SK-MEL-5 (cell line): Measurements from ENCODE around the gene ANKS1A. TPM values are rescaled to one million over a fixed set of nuclear protein-coding genes. Genes with fewer than 3 reads are reported as not detected.

Experiments
- DNase-seq: peaks from one replicate; pipeline ENCODE4 v3.0.0-alpha.2; 2016; ENCODE audit warnings: low read depth, low spot score
- in situ Hi-C: cut with HindIII; loops from 2 replicates; pipeline ENCODE4 v1.10.0; 2016; ENCODE audit warnings: low sequenced_read_pairs, high pct_unique_total_duplicates, low pct_unique_long_range_greater_than_20kb
- total RNA-seq: library from RNA; depleted of rRNA; stranded (reverse); fragments of >200 nt; shearing (Covaris generic); gene quantifications from 2 replicates; pipeline ENCODE4 v1.2.3, GENCODE V29; 2014

The ANKS1A gene
- total RNA-seq, 1 experiment from 2014 or later = 13.6 TPM

DNA sequence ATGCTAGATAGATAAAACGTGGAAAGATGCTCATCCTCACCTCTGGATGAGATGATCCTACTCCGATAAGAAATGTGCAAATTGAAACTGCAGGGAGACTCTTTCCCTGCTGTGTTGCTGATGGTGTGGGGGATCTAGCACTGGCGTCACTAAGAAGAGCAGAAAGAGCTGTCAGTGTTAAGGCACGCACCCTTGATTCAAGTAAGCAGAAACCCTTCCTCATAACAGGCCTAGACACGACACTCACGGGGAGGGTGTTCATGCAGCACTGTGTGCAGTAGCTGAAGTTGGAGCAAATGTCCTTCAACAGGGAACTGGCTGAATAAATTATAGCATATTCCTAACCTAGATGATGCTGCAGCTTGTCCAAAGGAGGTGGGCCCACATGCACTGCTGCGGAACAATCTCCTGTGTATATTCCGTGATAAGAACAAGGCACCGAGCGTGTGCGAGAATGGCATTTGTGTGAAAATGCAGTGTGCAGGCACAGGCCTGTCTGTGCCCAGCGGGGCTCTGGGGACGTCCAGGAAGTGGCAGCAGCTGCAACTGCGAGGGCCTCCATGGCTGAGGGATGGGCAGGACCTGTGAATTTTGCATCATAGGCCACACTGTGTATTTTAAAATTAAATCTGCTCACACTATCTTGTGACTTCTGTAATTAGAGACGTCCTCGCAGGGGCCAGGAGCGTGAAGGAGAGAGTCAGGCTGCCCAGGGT, 188.1 kb downstream of the ANKS1A start:
- in situ Hi-C loops = no loop called here
- DNase-seq = no peak

DNA sequence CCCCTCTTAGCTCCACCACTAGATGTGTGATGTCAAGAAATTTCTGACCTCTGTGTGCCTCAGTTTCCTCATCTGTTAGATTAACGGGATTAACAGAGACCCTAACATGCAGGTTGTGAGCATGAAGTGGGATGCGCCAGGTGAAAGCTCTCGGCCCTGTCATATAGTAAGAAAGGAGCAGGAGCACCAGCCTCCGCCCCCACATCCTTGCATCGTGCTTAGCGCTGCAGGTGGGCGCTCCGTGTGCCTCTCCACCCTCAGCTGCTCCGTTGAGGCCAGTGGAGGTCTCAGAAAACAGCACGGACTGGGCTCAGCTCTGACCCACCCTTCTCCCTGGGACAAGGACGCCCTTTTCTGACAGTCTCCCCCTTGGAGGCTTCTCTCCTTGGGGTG, 188.7 kb downstream of the ANKS1A start:
- in situ Hi-C loops = no loop called here
- DNase-seq = no peak

DNA sequence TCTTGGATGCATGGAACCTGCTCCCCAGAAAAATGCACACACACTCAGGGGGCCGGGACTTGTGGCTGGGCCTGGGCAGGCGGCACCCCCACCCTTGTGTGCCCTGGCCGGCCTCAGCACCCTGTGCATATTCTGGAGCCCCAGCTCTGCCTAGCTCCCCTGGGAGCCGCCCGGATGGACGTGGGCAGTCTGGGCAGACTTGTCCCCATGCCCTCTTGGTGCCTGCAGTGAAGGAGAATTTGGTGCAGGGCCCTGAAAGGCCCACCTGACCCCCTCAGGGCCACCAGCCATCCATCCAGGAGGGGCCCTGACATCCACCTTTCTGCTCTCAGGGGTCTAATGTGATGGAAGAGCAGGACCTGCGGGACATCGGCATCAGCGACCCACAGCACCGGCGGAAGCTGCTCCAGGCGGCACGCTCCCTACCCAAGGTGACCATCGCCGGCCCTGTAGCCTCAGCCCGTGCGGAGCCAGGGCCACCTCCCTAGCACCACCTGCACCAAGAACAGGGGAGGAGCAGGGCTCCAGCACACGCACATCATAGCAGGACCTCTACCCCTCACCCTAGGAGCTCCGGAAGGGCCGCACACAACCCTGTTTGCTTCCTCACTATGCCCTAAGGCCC, 189.3 kb downstream of the ANKS1A start:
- no peak for DNase-seq
- in situ Hi-C loops = no loop called here

DNA sequence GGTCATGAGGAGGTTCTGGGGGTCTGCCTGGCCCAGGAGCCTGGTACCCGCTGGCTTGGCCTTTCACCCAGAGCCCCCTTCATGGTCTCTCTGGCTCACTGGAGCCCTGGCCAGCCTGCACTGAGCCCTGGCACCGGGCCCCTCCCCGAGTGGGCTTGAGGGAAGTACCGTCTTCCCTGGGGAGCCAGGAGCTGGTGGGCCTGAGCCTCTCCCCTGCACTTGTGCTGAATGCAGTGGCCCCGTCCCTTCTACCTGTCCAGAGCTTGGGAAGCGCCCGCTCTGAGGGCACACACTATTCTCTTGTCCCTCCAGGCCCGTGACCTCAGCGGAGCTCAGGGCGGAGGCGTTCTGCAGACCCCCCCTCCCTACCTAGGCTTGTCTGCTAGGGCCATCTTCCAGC, 189.8 kb downstream of the ANKS1A start:
- no peak for DNase-seq
- in situ Hi-C loops = no loop called here

DNA sequence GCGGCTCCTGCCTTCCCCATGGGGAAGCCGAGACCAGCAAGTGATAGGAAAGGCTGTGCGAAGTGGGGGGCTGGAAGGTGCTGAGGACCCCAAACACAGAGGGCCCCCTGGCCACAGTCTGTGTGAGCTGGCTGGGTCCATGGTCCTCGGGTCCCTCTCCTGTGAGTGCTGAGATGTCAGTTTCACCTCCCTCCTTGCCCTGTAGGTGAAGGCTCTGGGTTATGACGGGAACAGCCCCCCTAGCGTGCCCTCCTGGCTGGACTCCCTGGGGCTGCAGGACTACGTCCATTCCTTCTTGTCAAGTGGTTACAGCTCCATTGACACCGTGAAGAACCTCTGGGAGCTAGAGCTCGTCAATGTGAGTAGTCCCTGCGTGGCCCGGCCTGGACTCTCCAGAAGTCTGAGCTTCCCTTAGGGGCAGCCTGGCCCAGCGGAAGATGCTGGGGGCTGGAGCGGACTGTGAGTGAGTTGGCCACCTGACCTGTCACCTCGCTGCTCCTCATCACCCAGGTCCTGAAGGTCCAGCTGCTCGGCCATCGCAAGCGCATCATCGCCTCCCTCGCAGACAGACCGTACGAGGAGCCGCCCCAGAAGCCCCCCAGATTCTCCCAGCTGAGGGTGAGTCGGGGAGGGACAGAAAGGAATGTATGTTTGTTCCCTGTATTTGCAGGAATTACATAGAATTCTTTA, 190.4 kb downstream of the ANKS1A start:
- no peak for DNase-seq
- in situ Hi-C loops = no loop called here

DNA sequence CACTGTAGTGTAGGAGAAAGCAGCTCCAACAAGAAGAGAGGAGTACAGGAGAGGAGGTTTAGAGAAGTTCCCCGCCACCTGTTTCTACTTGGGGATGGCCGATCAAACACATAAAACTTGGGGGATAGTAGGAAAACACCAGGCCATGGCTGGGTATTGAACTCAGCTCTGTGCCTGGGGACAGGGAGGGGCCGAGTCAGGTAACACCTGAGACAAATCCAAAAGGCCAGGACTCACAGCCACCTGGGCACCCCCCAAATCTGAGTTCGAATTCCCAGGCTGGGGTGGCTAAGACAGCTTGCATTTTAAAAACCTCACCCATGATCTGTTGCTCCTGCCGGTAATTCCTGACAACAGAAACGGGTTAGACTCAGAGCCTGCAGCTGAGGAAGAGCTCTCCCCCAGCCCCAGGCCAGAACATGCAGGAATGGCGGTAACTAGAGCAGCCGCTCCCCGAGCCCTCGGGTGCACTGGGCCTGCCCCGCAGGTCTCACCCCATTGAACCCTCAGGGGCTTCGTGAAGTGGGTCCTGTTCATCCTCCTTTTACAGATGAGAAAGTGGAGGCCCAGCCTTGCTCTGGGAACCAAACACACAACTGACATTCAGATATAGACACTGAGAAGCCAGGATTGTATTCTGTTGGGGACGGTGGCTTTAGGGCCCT, 191.1 kb downstream of the ANKS1A start:
- DNase-seq = no peak
- in situ Hi-C loops = no loop called here

DNA sequence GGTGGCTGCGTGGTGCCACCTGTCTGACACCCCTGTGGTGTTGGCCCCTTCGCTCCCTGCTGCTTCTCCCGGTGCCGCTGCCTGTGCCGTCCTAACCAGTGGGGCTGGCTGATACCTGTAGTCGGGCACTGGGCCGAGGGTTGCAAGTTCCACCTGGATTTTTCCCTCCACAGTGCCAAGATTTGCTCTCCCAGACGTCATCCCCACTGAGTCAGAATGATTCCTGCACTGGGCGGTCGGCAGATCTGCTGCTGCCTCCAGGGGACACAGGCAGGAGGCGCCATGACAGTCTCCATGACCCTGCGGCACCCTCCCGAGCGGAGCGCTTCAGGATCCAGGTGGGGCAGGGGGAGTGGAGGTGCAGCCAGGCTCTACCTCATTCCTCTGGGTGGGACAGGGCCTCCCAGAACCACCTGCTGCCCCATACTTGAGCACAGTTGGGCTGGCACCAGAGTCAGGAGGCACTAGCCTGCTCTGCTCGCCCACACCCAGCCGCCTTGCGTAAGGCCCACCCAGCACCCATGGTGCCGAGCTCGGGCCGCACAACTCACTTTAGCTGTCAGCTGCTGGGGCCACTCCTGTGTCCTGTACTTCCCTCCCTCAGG, 191.9 kb downstream of the ANKS1A start:
- no peak for DNase-seq
- in situ Hi-C loops = no loop called here

DNA sequence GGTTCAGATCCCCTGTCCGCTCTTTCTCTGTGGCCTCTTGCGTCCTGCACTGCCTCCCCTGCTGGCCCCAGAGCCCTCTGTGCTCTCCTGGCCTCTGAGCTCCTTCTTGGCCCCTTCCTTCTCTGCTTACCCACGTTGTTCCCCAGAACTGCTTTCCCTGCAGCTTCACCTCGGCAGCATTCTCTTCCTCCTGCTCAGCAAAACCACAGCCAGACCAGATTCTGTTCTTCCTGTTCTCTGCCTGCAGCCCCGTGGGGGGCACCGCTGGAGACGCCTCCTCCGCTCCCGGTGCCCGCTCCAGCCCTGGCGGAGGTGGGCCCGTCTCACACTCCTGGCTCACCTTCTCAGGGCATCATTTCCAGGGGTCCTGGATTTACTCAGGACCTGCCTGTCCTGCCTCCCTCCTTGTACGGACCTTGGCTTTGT, 192.4 kb downstream of the ANKS1A start:
- in situ Hi-C loops = no loop called here
- no peak for DNase-seq

DNA sequence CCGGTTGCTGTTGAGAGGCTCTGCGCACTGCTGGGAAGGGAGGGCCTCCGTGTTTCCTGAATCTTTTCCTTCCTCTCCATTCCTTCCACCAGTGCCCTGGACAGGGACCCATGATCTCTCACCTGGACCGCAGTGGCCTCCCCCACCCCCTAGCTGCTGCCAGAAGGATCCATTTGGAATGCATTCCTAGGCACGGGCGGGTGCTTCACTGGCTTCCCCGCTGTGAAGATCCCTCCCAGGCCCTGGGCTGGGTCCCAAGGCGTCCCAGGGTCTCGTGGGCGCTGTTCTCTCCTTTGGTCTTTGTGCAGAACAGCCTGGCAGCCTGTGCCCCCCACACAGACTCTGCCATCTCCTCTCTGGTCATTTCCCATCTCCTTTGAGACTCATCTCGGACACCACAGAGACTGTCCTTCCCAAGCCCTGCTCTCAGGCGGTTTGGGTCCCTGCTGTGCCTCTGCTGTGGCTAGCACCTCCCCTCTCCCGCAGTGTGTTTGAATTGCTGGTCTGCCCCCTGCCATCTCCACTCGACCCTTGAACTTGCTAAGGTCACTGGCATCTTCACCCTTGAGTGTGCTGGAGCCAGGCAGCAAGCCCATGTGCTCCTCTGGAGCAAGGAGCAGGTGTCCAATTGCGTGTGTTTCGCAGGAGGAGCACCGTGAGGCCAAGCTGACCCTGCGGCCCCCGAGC, 193.1 kb downstream of the ANKS1A start:
- in situ Hi-C loops = no loop called here
- DNase-seq = no peak

DNA sequence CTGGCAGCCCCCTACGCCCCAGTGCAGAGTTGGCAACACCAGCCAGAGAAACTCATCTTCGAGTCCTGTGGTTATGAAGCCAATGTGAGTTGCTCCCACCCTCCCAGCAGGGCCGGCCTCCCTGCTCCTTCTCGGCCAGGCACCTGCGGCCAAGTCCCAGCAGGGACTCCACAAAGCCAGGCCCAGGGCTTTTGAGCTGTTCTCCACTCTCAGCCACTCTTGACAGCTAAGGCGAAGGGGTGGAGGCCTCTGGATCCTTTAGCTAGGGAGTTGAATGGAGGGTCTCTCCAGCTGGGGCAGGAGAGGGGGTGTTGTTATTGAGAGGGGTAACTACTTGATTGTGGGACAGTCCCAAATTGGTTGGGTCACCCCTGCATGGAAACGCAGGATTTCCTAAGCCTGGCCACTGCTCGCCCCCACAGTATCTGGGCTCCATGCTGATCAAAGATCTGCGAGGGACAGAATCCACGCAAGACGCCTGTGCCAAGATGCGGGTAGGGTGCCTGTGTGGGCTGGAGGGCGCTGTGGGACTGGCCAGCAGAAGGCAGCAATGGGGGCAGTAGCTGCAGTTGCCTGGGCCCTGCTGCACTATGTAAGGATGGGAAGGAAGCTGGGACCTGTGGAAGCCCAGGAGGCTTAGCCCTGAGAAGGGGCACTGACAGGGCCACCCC, 193.8 kb downstream of the ANKS1A start:
- no peak for DNase-seq
- in situ Hi-C loops = no loop called here

DNA sequence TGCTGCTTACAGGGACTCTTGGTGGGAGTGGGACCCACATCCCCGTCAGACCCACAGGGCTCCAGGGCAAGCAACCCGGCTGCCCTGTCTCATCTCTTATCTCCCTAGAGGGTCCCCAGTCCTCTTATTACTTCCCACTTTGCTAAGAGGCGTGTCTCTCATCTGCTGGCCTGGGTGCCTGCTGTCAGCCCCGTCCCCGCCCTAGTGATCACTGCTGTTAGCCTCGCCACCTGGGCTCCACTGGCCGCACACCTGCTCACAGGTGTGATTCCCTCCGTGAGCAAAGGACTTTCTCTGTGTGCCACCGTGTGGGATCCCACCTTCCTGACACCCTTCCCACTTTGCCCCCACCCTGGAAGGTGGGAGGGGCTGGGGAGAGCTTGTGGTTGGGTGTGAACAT, 194.5 kb downstream of the ANKS1A start:
- DNase-seq = no peak
- in situ Hi-C loops = no loop called here

DNA sequence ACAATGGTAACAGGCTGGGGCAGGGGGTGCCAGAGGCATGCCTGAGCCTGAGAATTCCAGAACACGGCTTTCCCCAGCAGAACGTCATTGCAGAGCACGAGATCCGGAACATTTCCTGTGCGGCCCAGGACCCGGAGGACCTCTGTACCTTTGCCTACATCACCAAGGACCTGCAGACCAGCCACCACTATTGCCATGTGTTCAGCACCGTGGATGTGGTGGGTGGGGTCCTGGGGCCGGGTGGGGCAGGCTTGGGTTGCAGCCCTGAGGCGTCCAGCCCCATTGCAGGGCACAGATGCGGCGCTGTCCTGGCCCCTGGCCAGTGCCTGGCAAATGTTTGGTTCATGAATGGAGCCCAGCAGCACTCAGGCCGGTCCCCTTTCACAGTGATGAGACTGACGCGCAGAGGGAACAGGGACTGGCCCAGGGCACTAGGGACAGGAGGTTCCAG, 195.0 kb downstream of the ANKS1A start:
- in situ Hi-C loops = no loop called here
- DNase-seq = no peak

DNA sequence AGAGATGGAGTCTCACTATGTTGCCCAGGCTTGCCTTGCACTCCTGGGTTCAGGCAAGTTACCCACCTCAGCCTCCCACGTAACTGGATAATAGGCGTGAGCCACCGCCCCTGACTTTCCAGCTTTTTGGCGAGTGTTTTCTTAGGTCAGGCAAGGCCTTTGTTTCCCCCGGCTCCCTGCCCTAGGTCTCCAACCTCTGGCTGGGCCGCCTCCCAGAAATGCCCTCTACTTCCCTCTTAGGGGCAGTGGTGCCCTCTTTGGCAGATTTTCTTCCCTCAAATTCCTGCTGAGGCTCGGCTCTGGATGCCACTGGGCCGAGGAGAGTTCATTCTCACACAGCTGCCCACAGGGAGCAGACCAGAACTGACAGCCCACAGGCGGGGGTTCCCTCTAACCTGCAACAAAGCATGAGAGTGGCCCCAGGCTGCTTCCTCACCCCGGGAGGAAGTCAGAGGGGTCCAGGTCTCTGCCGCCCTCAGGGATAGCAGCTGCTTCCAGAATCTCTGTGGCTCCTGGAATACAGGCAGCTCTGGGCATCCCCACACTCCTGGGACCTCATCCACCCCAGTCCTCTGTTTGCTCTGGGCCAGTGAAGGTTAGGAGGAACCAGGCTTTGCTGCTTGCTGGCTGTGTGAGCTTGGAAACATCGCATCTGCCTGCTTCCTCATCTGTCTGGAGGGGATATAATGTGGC, 195.6 kb downstream of the ANKS1A start:
- in situ Hi-C loops = no loop called here
- no peak for DNase-seq

DNA sequence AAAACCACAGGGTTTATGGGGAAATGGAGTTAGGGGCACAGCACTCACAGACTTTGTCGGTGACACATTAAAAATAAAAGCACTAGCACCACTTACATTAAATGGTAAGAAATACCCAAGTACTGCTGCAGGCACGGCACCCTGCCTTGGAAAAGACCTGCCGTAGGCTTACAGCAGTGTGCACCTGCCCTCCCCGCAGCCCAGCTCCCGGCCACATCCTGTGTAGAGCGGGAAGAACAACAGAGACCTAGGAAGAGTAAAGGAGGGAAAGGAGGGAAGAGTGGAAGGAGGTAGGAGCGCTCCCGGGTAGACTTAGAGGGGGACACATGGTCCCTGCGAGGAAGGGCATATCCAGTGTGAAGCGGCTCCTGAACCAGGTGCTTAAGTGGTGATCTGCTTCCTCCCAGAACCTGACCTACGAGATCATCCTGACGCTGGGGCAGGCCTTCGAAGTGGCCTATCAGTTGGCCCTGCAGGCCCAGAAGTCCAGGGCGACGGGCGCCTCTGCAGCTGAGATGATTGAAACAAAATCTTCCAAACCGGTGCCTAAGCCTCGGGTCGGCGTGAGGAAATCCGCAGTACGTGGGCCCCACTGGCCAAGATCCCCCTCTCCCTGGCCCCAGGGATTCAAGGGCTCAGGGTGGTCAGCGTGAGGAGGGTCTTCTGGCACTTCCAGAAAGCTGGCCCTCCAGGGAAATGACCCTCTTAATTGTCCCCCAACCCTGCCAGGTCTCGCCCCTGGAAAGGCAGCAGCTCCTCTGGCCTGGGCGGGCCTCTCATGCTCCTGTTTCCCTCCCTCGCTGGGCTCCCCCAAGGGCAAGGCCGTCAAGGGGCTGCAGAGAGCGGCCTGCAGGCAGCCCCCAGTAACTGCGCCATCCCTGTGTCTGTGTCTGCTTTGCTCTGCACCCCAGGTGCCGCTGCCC, 196.6 kb downstream of the ANKS1A start:
- in situ Hi-C loops = no loop called here
- no peak for DNase-seq

DNA sequence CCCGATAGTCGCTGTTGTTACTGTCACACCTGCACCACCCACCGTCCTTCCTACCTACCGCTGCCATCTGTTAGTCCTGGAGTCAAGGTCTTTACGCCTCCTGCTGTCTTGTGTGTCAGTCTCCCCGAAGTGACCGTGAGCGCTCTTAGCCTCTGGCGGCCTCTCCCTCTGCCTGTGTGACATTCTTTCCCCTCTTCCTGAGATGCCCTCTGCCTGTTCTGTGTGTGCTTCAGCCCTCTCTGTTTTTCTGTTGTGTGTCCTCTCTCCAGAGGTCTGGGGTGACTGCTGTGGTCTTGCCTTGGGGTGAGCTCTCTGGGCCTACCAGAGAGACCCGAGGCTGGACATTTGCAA, 197.2 kb downstream of the ANKS1A start:
- in situ Hi-C loops = no loop called here
- no peak for DNase-seq
